GM23248 (cell line): ENCODE measurements around the gene LMF1.

ENCODE experiments used
- EZH2 ChIP-seq: fragments of 200-600 bp; sonication (generic); IDR thresholded peaks from 2 replicates; pipeline ENCODE4 v1.6.1; 2018; ENCODE audit warnings: antibody characterized with exemption, mild to moderate bottlenecking; ENCODE audit not compliant: insufficient read depth, poor library complexity, severe bottlenecking
- EZH2phosphoT487 ChIP-seq: fragments of 200-600 bp; sonication (generic); IDR thresholded peaks from 2 replicates; pipeline ENCODE4 v1.6.1; 2018; ENCODE audit warnings: antibody characterized with exemption, moderate library complexity, mild to moderate bottlenecking, low read depth; ENCODE audit not compliant: insufficient read depth

DNA sequence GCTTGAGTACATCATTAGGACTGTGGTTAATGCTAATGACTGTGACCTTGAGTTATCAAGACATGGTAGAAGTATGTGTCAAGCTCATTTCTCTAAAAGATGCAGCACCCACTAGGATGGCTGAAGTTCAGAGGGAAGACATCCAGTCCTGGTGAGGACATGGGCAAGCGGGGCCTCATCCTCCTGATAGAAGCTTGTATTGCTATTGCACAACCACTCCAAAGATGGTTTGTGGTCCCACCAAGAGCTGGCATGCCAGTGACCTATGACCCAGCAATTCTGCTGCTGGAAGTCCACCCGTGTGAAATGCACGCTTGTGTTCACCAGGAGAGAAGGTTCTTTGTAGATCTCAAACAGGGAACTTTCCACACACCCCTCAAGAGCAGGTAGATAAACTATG, 25.0 kb upstream of the LMF1 start:
- TF ChIP-seq EZH2 (no peak), EZH2phosphoT487 (no peak)
